HG03103 (cell line): ENCODE measurements around the gene TUBA3E.
A peak's percentile ranks its signal among the peaks of the same experiment; 100 is the strongest.
"Not testable (repeated sequence)": the region's sequence is repeated elsewhere in the genome, so short reads cannot be mapped to it uniquely, and the experiment has no call there.

Experiments used
- ATAC-seq: cut with Tn5 transposase; IDR thresholded peaks from one replicate; pipeline ENCODE4 v1.9.1; 2021; ENCODE audit warnings: low read depth; ENCODE audit not compliant: unreplicated experiment

TUBA3E gene

GRCh38 chr2:130192451-130192850 lies 5.8 kb downstream of the TUBA3E start:
- not testable (repeated sequence) for ATAC-seq

- not testable (repeated sequence) for ATAC-seq
These were observed 6.9 kb downstream of the TUBA3E start for GRCh38 chr2:130191319-130191718.

- ATAC-seq, result no peak
These were observed 8.0 kb downstream of the TUBA3E start for GRCh38 chr2:130190237-130190636.

GRCh38 chr2:130188958-130189357 lies 9.3 kb downstream of the TUBA3E start:
- ATAC-seq, result not testable (repeated sequence)

GRCh38 chr2:130187859-130188792 lies 10.1 kb downstream of the TUBA3E start:
- not testable (repeated sequence) for ATAC-seq

GRCh38 chr2:130187268-130187667 lies 11.0 kb downstream of the TUBA3E start:
- ATAC-seq, result no peak

- ATAC-seq, result no peak
These were observed 11.8 kb downstream of the TUBA3E start for GRCh38 chr2:130186391-130186790.

- ATAC-seq, result no peak
These were observed 12.3 kb downstream of the TUBA3E start for GRCh38 chr2:130185896-130186295.

GRCh38 chr2:130185436-130185835 lies 12.8 kb downstream of the TUBA3E start:
- no peak for ATAC-seq

GRCh38 chr2:130183512-130184373 lies 14.5 kb downstream of the TUBA3E start:
- no peak for ATAC-seq

- ATAC-seq, result not testable (repeated sequence)
These were observed 15.3 kb downstream of the TUBA3E start for GRCh38 chr2:130182826-130183511.

- peak; percentile 80 for ATAC-seq
These were observed 16.2 kb downstream of the TUBA3E start, which contains the start of gene MZT2B for GRCh38 chr2:130181880-130182682. TSS of gene MZT2B (plus strand) at chr2:130182262. CDS start at chr2:130182283, 21 bp downstream.

- ATAC-seq, result peak; percentile 49
These were observed 16.8 kb downstream of the TUBA3E start, which contains the start of gene SMPD4 for GRCh38 chr2:130181325-130181879. TSS of gene SMPD4 (minus strand) at chr2:130181602. CDS start at chr2:130176592, 5,010 bp downstream.

GRCh38 chr2:130180404-130181324 lies 17.6 kb downstream of the TUBA3E start:
- not testable (repeated sequence) for ATAC-seq

GRCh38 chr2:130174866-130175265 lies 23.4 kb downstream of the TUBA3E start:
- ATAC-seq, result peak; percentile 66

GRCh38 chr2:130169896-130170295 lies 28.3 kb downstream of the TUBA3E start:
- no peak for ATAC-seq

GRCh38 chr2:130169163-130169562 lies 29.1 kb downstream of the TUBA3E start:
- not testable (repeated sequence) for ATAC-seq

GRCh38 chr2:130166611-130167010 lies 31.6 kb downstream of the TUBA3E start:
- not testable (repeated sequence) for ATAC-seq
